Breast epithelium (tissue), 4 donors: ENCODE measurements around the gene CDIPT. TPM values are rescaled to one million over a fixed set of nuclear protein-coding genes. Genes with fewer than 3 reads are reported as not detected.

Experiments used
- DNase-seq, 2 donors: peaks; one replicate each; pipeline ENCODE4 v3.0.0-alpha.2; 2019; ENCODE audit warnings: low spot score in 2 of 2
- H3K27ac ChIP-seq, 2 donors: fragments of 200-600 bp; sonication (generic) in 1 of 2; one replicate each; pipeline ENCODE4 v1.5.1; 2016 to 2019; ENCODE audit warnings: mild to moderate bottlenecking in 1 of 2
- H3K27me3 ChIP-seq, 2 donors: fragments of 200-600 bp; sonication (generic) in 1 of 2; one replicate each; pipeline versions ENCODE4 v1.5.1 to v1.6.0; 2017 to 2019; ENCODE audit warnings: control low read depth in 1 of 2, mild to moderate bottlenecking in 1 of 2
- H3K36me3 ChIP-seq: fragments of 200-600 bp; one replicate; pipeline ENCODE4 v1.5.1; 2019
- H3K4me1 ChIP-seq, 2 donors: fragments of 200-600 bp; sonication (generic); one replicate each; pipeline ENCODE4 v1.5.1; 2016 to 2019; ENCODE audit warnings: control low read depth in 1 of 2
- H3K4me3 ChIP-seq, 3 donors: fragments of 200-600 bp; sonication (generic); 1 replicate in 2 of 3; 2 replicates in 1 of 3; pipeline ENCODE4 v1.5.1; 2016 to 2019; ENCODE audit warnings: mild to moderate bottlenecking in 3 of 3, moderate library complexity in 2 of 3
- H3K9me3 ChIP-seq, 2 donors: fragments of 200-600 bp; sonication (generic) in 1 of 2; one replicate each; pipeline ENCODE4 v1.5.1; 2016 to 2019; ENCODE audit warnings: control low read depth in 1 of 2
- POLR2A ChIP-seq: fragments of 450-650 bp; IDR thresholded peaks from one replicate; pipeline ENCODE4 v1.6.1; 2016; ENCODE audit warnings: antibody characterized with exemption, mild to moderate bottlenecking, moderate library complexity
- POLR2AphosphoS5 ChIP-seq, 3 donors: sonication (generic); formaldehyde crosslinking; IDR thresholded peaks; one replicate each; pipeline ENCODE4 v1.6.1; 2017; ENCODE audit warnings: antibody characterized with exemption in 3 of 3
- intact Hi-C: fragments of 100-400 bp; cut with DNase I; formaldehyde crosslinking; loops from one replicate; pipeline ENCODE4 v1.15.1; 2023; ENCODE audit warnings: low total_unique reads
- total RNA-seq, 3 donors: library from RNA; depleted of rRNA; stranded (reverse); fragments of >200 nt; gene quantifications; one replicate each; pipeline ENCODE4 v1.1.0, GENCODE V29; 2016
- TF ChIP-seq, protein P1 (sequence below), 3 donors: fragments of 450-650 bp; IDR thresholded peaks; one replicate each; pipeline ENCODE4 v1.5.1; 2016 to 2017; ENCODE audit warnings: antibody characterized with exemption in 3 of 3, mild to moderate bottlenecking in 3 of 3, moderate library complexity in 3 of 3

The CDIPT gene
- total RNA-seq, 3 donors from 2014 or later, result 102 to 119 (median 117) TPM

DNA sequence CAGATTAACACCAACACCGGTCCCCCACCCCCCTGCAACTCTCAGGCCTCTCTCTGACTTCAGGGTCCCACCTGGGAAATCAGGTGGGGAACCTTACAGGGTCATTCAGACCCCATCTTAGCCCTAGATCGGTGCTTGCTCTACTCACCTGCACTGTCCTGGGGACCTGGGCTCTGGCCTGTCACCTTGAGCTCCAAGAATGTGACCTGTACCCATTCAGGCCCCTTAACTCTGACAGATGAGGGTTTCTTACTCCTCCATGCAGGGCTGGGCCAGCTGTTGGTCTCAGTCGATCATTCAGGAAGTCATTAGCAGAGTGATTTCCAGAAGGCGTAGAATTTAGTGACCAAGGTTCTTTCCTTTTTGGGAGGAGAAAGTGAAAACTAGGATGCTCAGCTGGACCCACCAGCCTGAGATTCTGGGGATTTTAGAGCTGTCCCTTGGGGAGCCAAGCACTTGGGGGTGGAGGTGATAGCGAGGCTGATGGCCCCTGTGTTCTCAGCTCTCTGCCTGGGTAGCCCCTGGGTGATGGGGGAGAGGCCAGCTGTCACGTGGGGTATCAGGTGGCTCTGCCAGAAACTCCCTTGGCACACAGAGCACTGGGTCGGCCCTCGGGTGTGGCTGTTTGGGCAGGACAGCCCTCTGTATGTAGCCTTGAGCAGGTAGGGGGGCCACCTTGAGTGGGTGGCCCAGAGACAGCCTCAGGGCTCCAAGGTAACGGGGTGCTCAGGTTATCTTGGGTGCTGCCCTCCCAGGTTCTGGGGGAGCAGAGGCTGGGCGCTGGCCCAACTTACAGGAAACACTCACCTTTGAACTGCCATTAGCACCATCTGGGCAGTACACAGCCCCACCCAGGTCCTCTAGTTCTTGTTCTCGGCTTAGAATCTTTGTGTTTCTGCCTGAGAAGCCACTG is 42.0 kb downstream of the CDIPT start:
- H3K27ac ChIP-seq, result peak overlapping the region; percentile 93 to 98
- H3K4me3 ChIP-seq, result peak overlapping the region; percentile 68 to 73 (median 70)
- H3K27me3 ChIP-seq, result no peaks in the 10 kb centered on the region
- no peaks in the 10 kb centered on the region for H3K9me3 ChIP-seq
- peaks cover 13 to 38% of the 10 kb centered on the region in 2 donors for H3K4me1 ChIP-seq
- intact Hi-C loops, result no loop called here
- no peaks in the 10 kb centered on the region for H3K36me3 ChIP-seq
- no peak for DNase-seq
- TF ChIP-seq, protein P1, sequence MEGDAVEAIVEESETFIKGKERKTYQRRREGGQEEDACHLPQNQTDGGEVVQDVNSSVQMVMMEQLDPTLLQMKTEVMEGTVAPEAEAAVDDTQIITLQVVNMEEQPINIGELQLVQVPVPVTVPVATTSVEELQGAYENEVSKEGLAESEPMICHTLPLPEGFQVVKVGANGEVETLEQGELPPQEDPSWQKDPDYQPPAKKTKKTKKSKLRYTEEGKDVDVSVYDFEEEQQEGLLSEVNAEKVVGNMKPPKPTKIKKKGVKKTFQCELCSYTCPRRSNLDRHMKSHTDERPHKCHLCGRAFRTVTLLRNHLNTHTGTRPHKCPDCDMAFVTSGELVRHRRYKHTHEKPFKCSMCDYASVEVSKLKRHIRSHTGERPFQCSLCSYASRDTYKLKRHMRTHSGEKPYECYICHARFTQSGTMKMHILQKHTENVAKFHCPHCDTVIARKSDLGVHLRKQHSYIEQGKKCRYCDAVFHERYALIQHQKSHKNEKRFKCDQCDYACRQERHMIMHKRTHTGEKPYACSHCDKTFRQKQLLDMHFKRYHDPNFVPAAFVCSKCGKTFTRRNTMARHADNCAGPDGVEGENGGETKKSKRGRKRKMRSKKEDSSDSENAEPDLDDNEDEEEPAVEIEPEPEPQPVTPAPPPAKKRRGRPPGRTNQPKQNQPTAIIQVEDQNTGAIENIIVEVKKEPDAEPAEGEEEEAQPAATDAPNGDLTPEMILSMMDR (IDR thresholded peaks at IDR 0.05), result no peak
- peak in 1 of 3 donors; percentile 6 for TF ChIP-seq POLR2AphosphoS5 (IDR thresholded peaks at IDR 0.05)

- Histone ChIP-seq H3K27me3 (no peaks in the 10 kb centered on the region), H3K27ac (peak within 1 kb of the TSS; percentile 93 to 98), H3K4me1 (peaks cover 13 to 31% of the 10 kb centered on the region in 2 donors), H3K9me3 (no peaks in the 10 kb centered on the region), H3K36me3 (no peaks in the 10 kb centered on the region), H3K4me3 (peak within 1 kb of the TSS; percentile 68 to 73 (median 70))
- intact Hi-C loops, result no loop called here
- TF ChIP-seq, protein P1 (IDR thresholded peaks at IDR 0.05), result no peak
- TF ChIP-seq POLR2AphosphoS5 (IDR thresholded peaks at IDR 0.05) (peak in 2 of 3 donors; percentile 49 to 77), POLR2A (peak; percentile 15)
- peak in 1 of 2 donors; percentile 68 for DNase-seq
These were observed 42.7 kb downstream of the CDIPT start, which contains the start of gene MVP for GRCh38 chr16:29820271-29820701. Gene MVP (plus strand): TSS chr16:29820462. CDS start chr16:29830550, 10,088 bp downstream.

- Histone ChIP-seq H3K27me3 (no peaks in the 10 kb centered on the region), H3K9me3 (no peaks in the 10 kb centered on the region), H3K36me3 (no peaks in the 10 kb centered on the region), H3K4me1 (peaks cover 8 to 23% of the 10 kb centered on the region in 2 donors), H3K4me3 (peak overlapping the region in 2 of 3 donors; percentile 68 to 73), H3K27ac (peak overlapping the region; percentile 93 to 98)
- intact Hi-C loops, result no loop called here
- TF ChIP-seq, protein P1 (IDR thresholded peaks at IDR 0.05), result no peak
- TF ChIP-seq POLR2AphosphoS5 (IDR thresholded peaks at IDR 0.05), result no peak
- no peak for TF ChIP-seq POLR2A
- DNase-seq, result no peak
These were observed 43.5 kb downstream of the CDIPT start for GRCh38 chr16:29819506-29819905.

DNA sequence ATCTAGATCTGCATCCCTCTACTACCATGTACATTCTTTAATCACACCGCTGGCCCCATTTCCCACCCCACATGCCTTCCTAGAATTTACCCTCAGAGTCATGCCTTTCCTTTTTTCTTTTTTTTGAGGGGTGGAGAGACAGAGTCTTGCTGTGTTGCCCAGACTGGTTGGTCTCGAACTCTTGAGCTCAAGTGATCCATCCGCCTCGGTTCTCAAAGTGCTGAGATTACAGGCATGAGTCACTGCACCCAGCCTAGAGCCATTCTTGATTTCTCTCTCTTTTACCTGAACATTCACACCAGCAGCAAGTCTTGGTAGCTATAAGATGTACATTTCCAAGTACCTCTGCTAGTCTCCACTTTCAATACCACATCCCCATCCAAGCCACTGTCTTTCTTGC is 44.9 kb downstream of the CDIPT start:
- no peak overlapping the region for H3K27ac ChIP-seq
- DNase-seq, result no peak
- no peaks in the 10 kb centered on the region for H3K36me3 ChIP-seq
- TF ChIP-seq POLR2A, result no peak
- TF ChIP-seq, protein P1 (IDR thresholded peaks at IDR 0.05), result no peak
- no peak for TF ChIP-seq POLR2AphosphoS5 (IDR thresholded peaks at IDR 0.05)
- no peak overlapping the region for H3K4me3 ChIP-seq
- peaks cover 4 to 19% of the 10 kb centered on the region in 2 donors for H3K4me1 ChIP-seq
- H3K9me3 ChIP-seq, result no peaks in the 10 kb centered on the region
- H3K27me3 ChIP-seq, result no peaks in the 10 kb centered on the region
- intact Hi-C loops, result no loop called here
